K562 (cell line): Measurements from ENCODE around the gene INTS1.

Source experiments
- CC2D1A ChIP-seq: fragments of 450-650 bp; IDR thresholded peaks from 2 replicates; pipeline ENCODE4 v1.6.1; 2017; ENCODE audit warnings: mild to moderate bottlenecking
- CREM ChIP-seq: IDR thresholded peaks from 2 replicates; pipeline ENCODE4 v1.6.1; 2014; ENCODE audit warnings: antibody characterized with exemption, low read depth
- CSDE1 ChIP-seq, 2 experiments: fragments of 450-650 bp; IDR thresholded peaks; 2 replicates each; pipeline ENCODE4 v1.6.1; 2016; ENCODE audit warnings: mild to moderate bottlenecking in 1 of 2
- EP300 ChIP-seq: IDR thresholded peaks from 2 replicates; pipeline ENCODE4 v1.6.1; 2012; ENCODE audit warnings: low read length, improper control_type of control experiment
- NCOR1 ChIP-seq: fragments of 450-650 bp; IDR thresholded peaks from 2 replicates; pipeline ENCODE4 v1.6.1; 2016; ENCODE audit warnings: mild to moderate bottlenecking, moderate library complexity
- POLR2AphosphoS5 ChIP-seq: IDR thresholded peaks from 2 replicates; pipeline ENCODE4 v1.6.1; 2011; ENCODE audit warnings: mild to moderate bottlenecking, low read depth, low read length, moderate library complexity; ENCODE audit not compliant: control insufficient read depth, insufficient read depth
- RCOR1 ChIP-seq, 2 experiments: IDR thresholded peaks; 2 replicates each; pipeline ENCODE4 v1.6.1; 2012; ENCODE audit warnings: low read depth in 2 of 2, low read length in 2 of 2, borderline replicate concordance in 1 of 2, improper control_type of control experiment in 1 of 2
- ZNF444 ChIP-seq: fragments of 250-450 bp; sonication (Bioruptor Pico); IDR thresholded peaks from 2 replicates; pipeline ENCODE4 v1.4.0; 2020; ENCODE audit warnings: mild to moderate bottlenecking, moderate library complexity
- TF ChIP-seq, protein P1 (sequence below), 3 experiments: fragments of 200-800 bp in 1 of 3; fragments of 250-450 bp in 1 of 3; fragments of 450-650 bp in 1 of 3; sonication (Bioruptor Pico) in 1 of 3; sonication (Bioruptor generic) in 1 of 3; formaldehyde crosslinking in 1 of 3; IDR thresholded peaks; 2 replicates each; pipeline versions ENCODE4 v1.6.1 to v1.8.0; 2016 to 2022; ENCODE audit warnings: mild to moderate bottlenecking in 2 of 3, missing genetic modification characterization in 2 of 3, missing compliant biosample characterization in 1 of 3, moderate library complexity in 1 of 3
- TF ChIP-seq, protein P2 (sequence below), 3 experiments: IDR thresholded peaks in 2 of 3; conservative IDR thresholded peaks in 1 of 3; 2 replicates each; pipeline ENCODE4 v1.5.1; 2011 to 2012; ENCODE audit warnings: low read length in 3 of 3, mild to moderate bottlenecking in 3 of 3, control low read depth in 2 of 3, improper control_type of control experiment in 1 of 3, inconsistent platforms in 1 of 3, low read depth in 1 of 3, mixed read lengths in 1 of 3, moderate library complexity in 1 of 3; ENCODE audit not compliant: insufficient read depth in 2 of 3
- TF ChIP-seq, protein P3 (sequence below): sonication (generic); formaldehyde crosslinking; IDR thresholded peaks from 2 replicates; pipeline ENCODE4 v1.9.0; 2022; ENCODE audit warnings: mild to moderate bottlenecking, missing genetic modification reagents
- TF ChIP-seq, protein P4 (sequence below), 2 experiments: IDR thresholded peaks; 2 replicates each; pipeline ENCODE4 v1.6.1; 2011; ENCODE audit warnings: borderline replicate concordance in 1 of 2, control low read depth in 1 of 2, low read depth in 1 of 2, low read length in 1 of 2, mild to moderate bottlenecking in 1 of 2, mixed read lengths in 1 of 2, moderate library complexity in 1 of 2; ENCODE audit not compliant: insufficient read depth in 1 of 2, insufficient read length in 1 of 2, poor library complexity in 1 of 2, severe bottlenecking in 1 of 2; ENCODE audit errors: extremely low read depth in 1 of 2
- TF ChIP-seq, protein P5 (sequence below): fragments of 450-650 bp; IDR thresholded peaks from 2 replicates; pipeline ENCODE4 v1.6.1; 2016; ENCODE audit warnings: low read depth, mild to moderate bottlenecking, moderate library complexity
- TF ChIP-seq, protein P6 (sequence below): fragments of 450-650 bp; IDR thresholded peaks from 2 replicates; pipeline ENCODE4 v1.6.1; 2016

DNA sequence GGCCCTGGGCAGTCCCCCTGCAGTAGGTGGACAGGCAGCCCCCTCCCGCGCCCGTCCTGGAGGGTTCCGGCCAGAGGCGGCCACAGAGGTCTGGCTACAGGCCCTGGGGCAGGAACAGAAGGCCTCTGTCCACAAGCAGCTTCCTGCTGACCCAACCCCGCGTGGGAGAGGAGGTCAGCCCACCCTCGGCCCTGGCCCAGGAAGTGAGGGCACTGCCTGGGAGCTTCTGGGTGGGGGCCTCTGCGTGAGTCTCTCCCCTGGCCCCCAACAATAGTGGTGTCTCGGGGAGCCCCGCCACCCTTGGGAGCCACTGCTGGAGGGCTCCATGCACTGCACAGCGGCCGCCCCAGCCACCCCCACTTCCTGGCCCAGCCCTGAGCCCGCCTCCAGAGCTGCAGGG is 49.6 kb downstream of the INTS1 start:
- TF ChIP-seq, protein P1, sequence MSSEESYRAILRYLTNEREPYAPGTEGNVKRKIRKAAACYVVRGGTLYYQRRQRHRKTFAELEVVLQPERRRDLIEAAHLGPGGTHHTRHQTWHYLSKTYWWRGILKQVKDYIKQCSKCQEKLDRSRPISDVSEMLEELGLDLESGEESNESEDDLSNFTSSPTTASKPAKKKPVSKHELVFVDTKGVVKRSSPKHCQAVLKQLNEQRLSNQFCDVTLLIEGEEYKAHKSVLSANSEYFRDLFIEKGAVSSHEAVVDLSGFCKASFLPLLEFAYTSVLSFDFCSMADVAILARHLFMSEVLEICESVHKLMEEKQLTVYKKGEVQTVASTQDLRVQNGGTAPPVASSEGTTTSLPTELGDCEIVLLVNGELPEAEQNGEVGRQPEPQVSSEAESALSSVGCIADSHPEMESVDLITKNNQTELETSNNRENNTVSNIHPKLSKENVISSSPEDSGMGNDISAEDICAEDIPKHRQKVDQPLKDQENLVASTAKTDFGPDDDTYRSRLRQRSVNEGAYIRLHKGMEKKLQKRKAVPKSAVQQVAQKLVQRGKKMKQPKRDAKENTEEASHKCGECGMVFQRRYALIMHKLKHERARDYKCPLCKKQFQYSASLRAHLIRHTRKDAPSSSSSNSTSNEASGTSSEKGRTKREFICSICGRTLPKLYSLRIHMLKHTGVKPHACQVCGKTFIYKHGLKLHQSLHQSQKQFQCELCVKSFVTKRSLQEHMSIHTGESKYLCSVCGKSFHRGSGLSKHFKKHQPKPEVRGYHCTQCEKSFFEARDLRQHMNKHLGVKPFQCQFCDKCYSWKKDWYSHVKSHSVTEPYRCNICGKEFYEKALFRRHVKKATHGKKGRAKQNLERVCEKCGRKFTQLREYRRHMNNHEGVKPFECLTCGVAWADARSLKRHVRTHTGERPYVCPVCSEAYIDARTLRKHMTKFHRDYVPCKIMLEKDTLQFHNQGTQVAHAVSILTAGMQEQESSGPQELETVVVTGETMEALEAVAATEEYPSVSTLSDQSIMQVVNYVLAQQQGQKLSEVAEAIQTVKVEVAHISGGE (CRISPR knock-in tag; IDR thresholded peaks at IDR 0.05): no peak
- TF ChIP-seq RCOR1 (IDR thresholded peaks at IDR 0.05; ENCODE audit: borderline replicate concordance in 1 of 2, low read depth in 2 of 2, low read length in 2 of 2): no peak
- TF ChIP-seq, protein P2, sequence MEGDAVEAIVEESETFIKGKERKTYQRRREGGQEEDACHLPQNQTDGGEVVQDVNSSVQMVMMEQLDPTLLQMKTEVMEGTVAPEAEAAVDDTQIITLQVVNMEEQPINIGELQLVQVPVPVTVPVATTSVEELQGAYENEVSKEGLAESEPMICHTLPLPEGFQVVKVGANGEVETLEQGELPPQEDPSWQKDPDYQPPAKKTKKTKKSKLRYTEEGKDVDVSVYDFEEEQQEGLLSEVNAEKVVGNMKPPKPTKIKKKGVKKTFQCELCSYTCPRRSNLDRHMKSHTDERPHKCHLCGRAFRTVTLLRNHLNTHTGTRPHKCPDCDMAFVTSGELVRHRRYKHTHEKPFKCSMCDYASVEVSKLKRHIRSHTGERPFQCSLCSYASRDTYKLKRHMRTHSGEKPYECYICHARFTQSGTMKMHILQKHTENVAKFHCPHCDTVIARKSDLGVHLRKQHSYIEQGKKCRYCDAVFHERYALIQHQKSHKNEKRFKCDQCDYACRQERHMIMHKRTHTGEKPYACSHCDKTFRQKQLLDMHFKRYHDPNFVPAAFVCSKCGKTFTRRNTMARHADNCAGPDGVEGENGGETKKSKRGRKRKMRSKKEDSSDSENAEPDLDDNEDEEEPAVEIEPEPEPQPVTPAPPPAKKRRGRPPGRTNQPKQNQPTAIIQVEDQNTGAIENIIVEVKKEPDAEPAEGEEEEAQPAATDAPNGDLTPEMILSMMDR (IDR thresholded peaks at IDR 0.05 in 2 of 3, conservative IDR thresholded peaks at IDR 0.05 in 1 of 3; ENCODE audit: insufficient read depth in 2 of 3, low read depth in 1 of 3, low read length in 3 of 3): no peak
- TF ChIP-seq, protein P3, sequence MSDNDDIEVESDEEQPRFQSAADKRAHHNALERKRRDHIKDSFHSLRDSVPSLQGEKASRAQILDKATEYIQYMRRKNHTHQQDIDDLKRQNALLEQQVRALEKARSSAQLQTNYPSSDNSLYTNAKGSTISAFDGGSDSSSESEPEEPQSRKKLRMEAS (CRISPR knock-in tag): no peak
- TF ChIP-seq, protein P4, sequence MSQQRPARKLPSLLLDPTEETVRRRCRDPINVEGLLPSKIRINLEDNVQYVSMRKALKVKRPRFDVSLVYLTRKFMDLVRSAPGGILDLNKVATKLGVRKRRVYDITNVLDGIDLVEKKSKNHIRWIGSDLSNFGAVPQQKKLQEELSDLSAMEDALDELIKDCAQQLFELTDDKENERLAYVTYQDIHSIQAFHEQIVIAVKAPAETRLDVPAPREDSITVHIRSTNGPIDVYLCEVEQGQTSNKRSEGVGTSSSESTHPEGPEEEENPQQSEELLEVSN (IDR thresholded peaks at IDR 0.05; ENCODE audit: borderline replicate concordance in 1 of 2, extremely low read depth in 1 of 2, insufficient read depth in 1 of 2, insufficient read length in 1 of 2, low read depth in 1 of 2, low read length in 1 of 2, poor library complexity in 1 of 2, severe bottlenecking in 1 of 2): no peak
- TF ChIP-seq CREM: no peak
- TF ChIP-seq POLR2AphosphoS5: no peak
- no peak for TF ChIP-seq ZNF444 (CRISPR knock-in tag)
- TF ChIP-seq, protein P5, sequence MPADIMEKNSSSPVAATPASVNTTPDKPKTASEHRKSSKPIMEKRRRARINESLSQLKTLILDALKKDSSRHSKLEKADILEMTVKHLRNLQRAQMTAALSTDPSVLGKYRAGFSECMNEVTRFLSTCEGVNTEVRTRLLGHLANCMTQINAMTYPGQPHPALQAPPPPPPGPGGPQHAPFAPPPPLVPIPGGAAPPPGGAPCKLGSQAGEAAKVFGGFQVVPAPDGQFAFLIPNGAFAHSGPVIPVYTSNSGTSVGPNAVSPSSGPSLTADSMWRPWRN: no peak
- no peak for TF ChIP-seq CSDE1 (IDR thresholded peaks at IDR 0.05)
- TF ChIP-seq EP300: no peak
- no peak for TF ChIP-seq NCOR1
- TF ChIP-seq CC2D1A: no peak
- TF ChIP-seq, protein P6, sequence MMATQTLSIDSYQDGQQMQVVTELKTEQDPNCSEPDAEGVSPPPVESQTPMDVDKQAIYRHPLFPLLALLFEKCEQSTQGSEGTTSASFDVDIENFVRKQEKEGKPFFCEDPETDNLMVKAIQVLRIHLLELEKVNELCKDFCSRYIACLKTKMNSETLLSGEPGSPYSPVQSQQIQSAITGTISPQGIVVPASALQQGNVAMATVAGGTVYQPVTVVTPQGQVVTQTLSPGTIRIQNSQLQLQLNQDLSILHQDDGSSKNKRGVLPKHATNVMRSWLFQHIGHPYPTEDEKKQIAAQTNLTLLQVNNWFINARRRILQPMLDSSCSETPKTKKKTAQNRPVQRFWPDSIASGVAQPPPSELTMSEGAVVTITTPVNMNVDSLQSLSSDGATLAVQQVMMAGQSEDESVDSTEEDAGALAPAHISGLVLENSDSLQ: no peak
